PC-3 (cell line): ENCODE data around the gene GIMD1. TPM values are rescaled to one million over a fixed set of nuclear protein-coding genes. Genes with fewer than 3 reads are reported as not detected.
A peak's percentile ranks its signal among the peaks of the same experiment; 100 is the strongest.

Source experiments
- ATAC-seq: fragments of 200-7000 bp; cut with Tn5 transposase; 2 replicates; pipeline ENCODE4 v1.9.1; 2020; ENCODE audit warnings: mild to moderate bottlenecking, moderate library complexity
- BruUV-seq: library from RNA; stranded (reverse); fragments of 400-500 nt; replicated peaks from 2 replicates; lab custom pipeline; 2021; lab: Mats Ljungman, UMichigan
- CTCF ChIA-PET: fragments of 300-600 bp; sonication (Branson Sonifier 250); formaldehyde crosslinking; loops from one replicate; lab custom pipeline; 2022; ENCODE audit warnings: antibody characterized with exemption; lab: Charles Lee
- POLR2A ChIA-PET: fragments of 300-600 bp; sonication (Branson Sonifier 250); formaldehyde crosslinking; loops from one replicate; lab custom pipeline; 2022; ENCODE audit warnings: antibody characterized with exemption; ENCODE audit not compliant: unreplicated experiment; lab: Charles Lee
- DNase-seq: peaks from one replicate; pipeline ENCODE4 v3.0.0-alpha.2; 2015
- H2AFZ ChIP-seq: fragments of 300-600 bp; sonication (generic); 2 replicates; pipeline ENCODE4 v1.6.0; 2016; ENCODE audit warnings: antibody characterized with exemption, low read length
- H3F3A ChIP-seq: fragments of 300-600 bp; sonication (generic); one replicate; pipeline ENCODE4 v1.6.0; 2017; ENCODE audit warnings: antibody characterized with exemption, low read length, control low read depth, mild to moderate bottlenecking; ENCODE audit not compliant: unreplicated experiment
- H3K27ac ChIP-seq: fragments of 300-600 bp; sonication (generic); 2 replicates; pipeline ENCODE4 v1.5.1; 2016; ENCODE audit warnings: mild to moderate bottlenecking, low read length
- H3K27me3 ChIP-seq: fragments of 300-600 bp; sonication (generic); 2 replicates; pipeline ENCODE4 v1.6.1; 2016; ENCODE audit warnings: low read length, mixed read lengths
- H3K36me3 ChIP-seq: fragments of 300-600 bp; sonication (generic); 2 replicates; pipeline ENCODE4 v1.6.1; 2016; ENCODE audit warnings: low read depth, mixed run types, low read length, mixed read lengths
- H3K4me1 ChIP-seq: fragments of 300-600 bp; sonication (generic); 2 replicates; pipeline ENCODE4 v1.5.1; 2016; ENCODE audit warnings: low read length; ENCODE audit not compliant: insufficient read depth
- H3K4me2 ChIP-seq: fragments of 300-600 bp; sonication (generic); 2 replicates; pipeline ENCODE4 v1.6.0; 2016; ENCODE audit warnings: low read length
- H3K4me3 ChIP-seq: fragments of 300-600 bp; sonication (generic); 2 replicates; pipeline ENCODE4 v1.5.1; 2016; ENCODE audit warnings: mild to moderate bottlenecking, low read length, mixed read lengths
- H3K79me2 ChIP-seq: fragments of 300-600 bp; sonication (generic); 2 replicates; pipeline ENCODE4 v1.6.1; 2017; ENCODE audit warnings: low read length, mixed read lengths
- H3K9ac ChIP-seq: fragments of 300-600 bp; sonication (generic); 2 replicates; pipeline ENCODE4 v1.6.0; 2016; ENCODE audit warnings: mild to moderate bottlenecking, low read length
- H3K9me2 ChIP-seq: fragments of 300-600 bp; sonication (generic); replicated peaks from 2 replicates; pipeline ENCODE4 v1.6.1; 2016; ENCODE audit warnings: mixed run types, low read length, mixed read lengths
- H3K9me3 ChIP-seq: fragments of 300-600 bp; sonication (generic); 2 replicates; pipeline ENCODE4 v1.6.1; 2016; ENCODE audit warnings: low read length, mixed read lengths
- H4K20me1 ChIP-seq: fragments of 300-600 bp; sonication (generic); 2 replicates; pipeline ENCODE4 v1.6.1; 2016; ENCODE audit warnings: low read length, mixed read lengths
- CTCF ChIP-seq: fragments of 300-600 bp; sonication (generic); conservative IDR thresholded peaks from 2 replicates; pipeline ENCODE4 v1.5.1; 2017; ENCODE audit warnings: antibody characterized with exemption, low read depth, mild to moderate bottlenecking, low read length
- EZH2 ChIP-seq: fragments of 300-600 bp; sonication (generic); IDR thresholded peaks from one replicate; pipeline ENCODE4 v1.6.1; 2017; ENCODE audit warnings: antibody characterized with exemption, mild to moderate bottlenecking, low read length; ENCODE audit not compliant: unreplicated experiment
- EZH2phosphoT487 ChIP-seq: fragments of 300-600 bp; sonication (generic); IDR thresholded peaks from 2 replicates; pipeline ENCODE4 v1.6.1; 2018; ENCODE audit warnings: mild to moderate bottlenecking, antibody characterized with exemption, low read length, borderline replicate concordance
- intact Hi-C: fragments of 100-400 bp; cut with micrococcal nuclease; formaldehyde crosslinking; loops from 2 replicates; pipeline ENCODE4 v1.9.0; 2023
- total RNA-seq: library from RNA; depleted of rRNA; stranded (reverse); fragments of >200 nt; gene quantifications from 2 replicates; pipeline ENCODE4 v1.2.3, GENCODE V29; 2014

GIMD1 gene
- total RNA-seq, 1 experiment from 2014 or later: 0.22 TPM

GRCh38 chr4:106316773-106317409, 51.7 kb downstream of the GIMD1 start:
- Histone ChIP-seq H3K4me1 (peaks cover 28% of the 10 kb centered on the region), H3K9me2 (no peaks in the 10 kb centered on the region), H2AFZ (peak overlapping the region; percentile 88), H3K4me2 (peak overlapping the region; percentile 90), H3K4me3 (peak overlapping the region; percentile 86), H3K9me3 (no peaks in the 10 kb centered on the region), H3K9ac (peak overlapping the region; percentile 98), H4K20me1 (no peaks in the 10 kb centered on the region), H3K36me3 (no peaks in the 10 kb centered on the region), H3K79me2 (peaks cover 73% of the 10 kb centered on the region), H3K27me3 (no peaks in the 10 kb centered on the region), H3K27ac (peak overlapping the region; percentile 92), H3F3A (no peaks in the 10 kb centered on the region)
- DNase-seq (no peak), ATAC-seq (no peak)
- TSS peak; percentile 76 for BruUV-seq
- ChIA-PET POLR2A (no interaction called here), CTCF (no interaction called here)
- TF ChIP-seq EZH2: no peak
- TF ChIP-seq EZH2phosphoT487: no peak
- no peak for TF ChIP-seq CTCF
- intact Hi-C loops: loop anchor here (5.0 kb wide), 1 partner anchor 50 kb away; no protein-coding TSS in a partner anchor

GRCh38 chr4:106315968-106316772, 52.4 kb downstream of the GIMD1 start, which contains the start of the genes AIMP1 and TBCK:
Gene AIMP1, plus strand, starts transcription at chr4:106316550. Its CDS starts 8,460 bp downstream, at chr4:106325010.
Gene TBCK, minus strand, starts transcription at chr4:106316209. Its CDS starts 7,249 bp downstream, at chr4:106308960.
- Histone ChIP-seq H4K20me1 (no peaks in the 10 kb centered on the region), H3K27ac (peak within 1 kb of the TSS; percentile 92), H3K36me3 (no peaks in the 10 kb centered on the region), H3F3A (no peaks in the 10 kb centered on the region), H3K9me2 (no peaks in the 10 kb centered on the region), H3K9me3 (no peaks in the 10 kb centered on the region), H3K79me2 (peaks cover 73% of the 10 kb centered on the region), H3K4me3 (peak within 1 kb of the TSS; percentile 86), H2AFZ (peak within 1 kb of the TSS; percentile 88), H3K4me2 (peak within 1 kb of the TSS; percentile 90), H3K9ac (peak within 1 kb of the TSS; percentile 98), H3K27me3 (no peaks in the 10 kb centered on the region), H3K4me1 (peaks cover 28% of the 10 kb centered on the region)
- intact Hi-C loops: loop anchor here (5.0 kb wide), 1 partner anchor 49 kb away; no protein-coding TSS in a partner anchor
- CTCF ChIA-PET: interaction anchor here (0.6 kb wide), 1 partner anchor 26 kb away, joined by 3 read pairs; no protein-coding TSS in a partner anchor
- DNase-seq (peak; percentile 78), ATAC-seq (peak; percentile 82)
- POLR2A ChIA-PET: interaction anchor here (0.5 to 0.7 kb wide), 3 partner anchors 12 to 185 kb away, joined by 3 to 5 read pairs (median 3); no protein-coding TSS in a partner anchor
- TF ChIP-seq EZH2phosphoT487 (no peak), CTCF (no peak), EZH2 (no peak)
- BruUV-seq: no TSS peak
